Measurements from ENCODE around the gene SMYD3.

The SMYD3 gene

DNA sequence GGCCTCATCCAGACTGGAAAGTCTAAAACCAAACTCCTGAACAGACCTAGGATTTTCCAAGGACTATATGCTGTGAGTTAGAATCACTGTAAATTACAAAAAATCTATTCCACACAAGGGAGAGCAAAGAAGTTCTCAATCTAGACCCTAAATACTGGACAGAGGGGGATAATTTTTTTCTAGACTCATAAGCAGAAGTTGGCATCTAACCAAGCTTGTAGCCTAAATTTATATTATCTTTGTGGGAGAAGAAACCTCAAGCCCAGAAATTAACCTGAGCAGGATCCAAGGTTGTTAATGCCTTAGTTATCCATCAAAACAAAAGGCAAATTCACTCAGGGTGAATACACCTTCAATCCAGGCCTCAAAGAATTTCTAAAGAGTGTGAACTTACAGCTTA is 290.2 kb downstream of the SMYD3 start:
- H3K4me3 ChIP-seq (ENCODE audit: insufficient read length, low read depth) = no peak overlapping the region
- no peaks in the 10 kb centered on the region for H3K4me1 ChIP-seq (ENCODE audit: insufficient read depth, insufficient read length)
- peaks cover 18% of the 10 kb centered on the region; the same call in 1 of the 2 replicates for H3K9me3 ChIP-seq (ENCODE audit: insufficient read depth, low read length)
- H3K9ac ChIP-seq (ENCODE audit: insufficient read length, low read depth) = no peak overlapping the region
- H3K27me3 ChIP-seq (ENCODE audit: insufficient read depth, insufficient read length) = no peaks in the 10 kb centered on the region
- TF ChIP-seq SUZ12 (IDR thresholded peaks at IDR 0.05; ENCODE audit: extremely low read depth, insufficient read depth, insufficient read length) (no peak), ZNF274 (IDR thresholded peaks at IDR 0.05; ENCODE audit: low read depth, low read length) (no peak), YY1 (IDR thresholded peaks at IDR 0.05; ENCODE audit: insufficient read depth, insufficient read length) (no peak)
- no peak for DNase-seq (ENCODE audit: low read depth, low spot score)
- no peaks in the 10 kb centered on the region for H3K36me3 ChIP-seq (ENCODE audit: insufficient read depth, insufficient read length, low read length)

DNA sequence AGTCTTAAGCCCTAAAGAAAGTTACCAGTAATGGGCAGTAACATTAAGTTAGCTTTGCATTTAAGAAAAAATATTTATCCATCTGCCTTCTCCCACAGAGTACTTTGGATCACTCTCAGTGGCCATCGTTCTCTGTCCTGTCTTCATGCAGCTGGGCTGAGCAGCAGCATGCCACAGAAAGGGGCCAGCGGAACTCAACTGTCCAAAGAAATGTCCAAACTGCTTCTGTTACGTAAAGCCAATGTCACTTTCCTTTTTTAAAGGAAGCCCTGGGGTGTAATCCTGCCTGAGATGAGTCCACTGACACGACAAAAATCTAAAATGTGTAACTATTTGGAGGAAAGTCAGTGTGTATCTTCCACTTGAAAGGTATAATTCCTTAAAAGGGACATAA is 291.6 kb downstream of the SMYD3 start:
- H3K4me3 ChIP-seq (ENCODE audit: insufficient read length, low read depth) = no peak overlapping the region
- H3K27me3 ChIP-seq (ENCODE audit: insufficient read depth, insufficient read length) = no peaks in the 10 kb centered on the region
- H3K9me3 ChIP-seq (ENCODE audit: insufficient read depth, low read length) = peaks cover 4% of the 10 kb centered on the region; the same call in 1 of the 2 replicates
- H3K36me3 ChIP-seq (ENCODE audit: insufficient read depth, insufficient read length, low read length) = no peaks in the 10 kb centered on the region
- DNase-seq (ENCODE audit: low read depth, low spot score) = no peak
- TF ChIP-seq ZNF274 (IDR thresholded peaks at IDR 0.05; ENCODE audit: low read depth, low read length) (no peak), SUZ12 (IDR thresholded peaks at IDR 0.05; ENCODE audit: extremely low read depth, insufficient read depth, insufficient read length) (no peak), YY1 (IDR thresholded peaks at IDR 0.05; ENCODE audit: insufficient read depth, insufficient read length) (no peak)
- H3K9ac ChIP-seq (ENCODE audit: insufficient read length, low read depth) = no peak overlapping the region
- H3K4me1 ChIP-seq (ENCODE audit: insufficient read depth, insufficient read length) = no peaks in the 10 kb centered on the region

DNA sequence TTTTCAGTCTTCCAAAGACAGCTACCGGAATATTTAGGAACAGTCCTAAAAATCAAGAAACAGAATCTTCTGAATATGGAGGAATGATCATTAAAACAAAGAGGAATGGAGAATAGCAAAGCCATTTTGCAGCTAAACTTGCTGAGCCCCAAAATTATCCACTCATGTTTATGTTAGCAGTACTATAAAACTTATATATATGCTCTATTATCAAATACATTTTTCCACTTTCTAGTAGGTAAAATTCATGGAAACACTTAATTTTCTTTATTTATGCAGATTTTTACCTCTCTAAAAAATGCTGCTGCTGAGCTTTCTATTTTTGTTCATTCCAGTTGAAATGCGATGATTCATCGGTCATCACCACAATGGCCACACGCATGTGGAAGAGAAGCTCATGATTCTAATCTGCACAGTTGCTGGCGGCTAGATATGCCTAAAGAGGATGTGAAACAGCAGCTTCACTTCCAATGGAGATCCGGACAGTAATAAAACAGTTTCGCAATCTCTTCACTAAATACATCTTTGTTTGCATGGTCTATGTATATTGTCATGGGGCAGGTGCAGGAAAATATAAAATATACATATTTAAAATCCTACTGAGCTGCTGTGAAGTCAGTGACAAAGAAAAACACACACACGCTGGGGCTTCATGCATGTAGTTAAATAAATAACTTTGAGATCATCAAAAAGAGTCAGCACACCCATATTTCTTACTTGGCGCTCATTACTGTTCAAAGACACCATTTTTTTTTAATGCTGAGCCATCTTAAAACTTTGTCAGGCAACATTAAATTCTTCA is 292.2 kb downstream of the SMYD3 start:
- Histone ChIP-seq H3K4me1 (ENCODE audit: insufficient read depth, insufficient read length) (no peaks in the 10 kb centered on the region), H3K9ac (ENCODE audit: insufficient read length, low read depth) (no peak overlapping the region), H3K9me3 (ENCODE audit: insufficient read depth, low read length) (no peaks in the 10 kb centered on the region), H3K36me3 (ENCODE audit: insufficient read depth, insufficient read length, low read length) (no peaks in the 10 kb centered on the region), H3K27me3 (ENCODE audit: insufficient read depth, insufficient read length) (no peaks in the 10 kb centered on the region), H3K4me3 (ENCODE audit: insufficient read length, low read depth) (no peak overlapping the region)
- TF ChIP-seq SUZ12 (IDR thresholded peaks at IDR 0.05; ENCODE audit: extremely low read depth, insufficient read depth, insufficient read length) = no peak
- no peak for TF ChIP-seq YY1 (IDR thresholded peaks at IDR 0.05; ENCODE audit: insufficient read depth, insufficient read length)
- no peak for TF ChIP-seq ZNF274 (IDR thresholded peaks at IDR 0.05; ENCODE audit: low read depth, low read length)
- DNase-seq (ENCODE audit: low read depth, low spot score) = no peak

DNA sequence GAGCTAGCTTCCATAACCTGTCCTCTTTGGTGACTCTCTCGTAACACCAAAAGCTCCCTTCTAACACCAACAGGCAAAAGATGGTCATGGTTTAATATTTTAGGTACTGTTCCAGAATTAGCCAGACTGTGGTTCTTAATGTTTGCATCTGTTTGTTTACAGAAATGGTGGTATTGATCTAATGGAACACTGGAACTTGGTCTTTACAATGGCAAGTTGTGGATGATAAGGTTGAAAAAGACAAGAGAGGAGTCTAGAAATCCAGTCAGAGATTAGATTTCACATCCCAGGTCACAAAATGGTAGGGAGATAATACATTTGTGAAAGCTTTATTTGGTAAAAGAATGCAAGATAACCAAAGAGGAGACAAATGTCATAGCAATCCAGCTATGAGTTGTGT is 293.1 kb downstream of the SMYD3 start:
- no peak for TF ChIP-seq ZNF274 (IDR thresholded peaks at IDR 0.05; ENCODE audit: low read depth, low read length)
- no peak for TF ChIP-seq YY1 (IDR thresholded peaks at IDR 0.05; ENCODE audit: insufficient read depth, insufficient read length)
- TF ChIP-seq SUZ12 (IDR thresholded peaks at IDR 0.05; ENCODE audit: extremely low read depth, insufficient read depth, insufficient read length) = no peak
- no peaks in the 10 kb centered on the region for H3K9me3 ChIP-seq (ENCODE audit: insufficient read depth, low read length)
- H3K4me1 ChIP-seq (ENCODE audit: insufficient read depth, insufficient read length) = no peaks in the 10 kb centered on the region
- H3K9ac ChIP-seq (ENCODE audit: insufficient read length, low read depth) = no peak overlapping the region
- no peak for DNase-seq (ENCODE audit: low read depth, low spot score)
- no peaks in the 10 kb centered on the region for H3K27me3 ChIP-seq (ENCODE audit: insufficient read depth, insufficient read length)
- H3K4me3 ChIP-seq (ENCODE audit: insufficient read length, low read depth) = no peak overlapping the region
- no peaks in the 10 kb centered on the region for H3K36me3 ChIP-seq (ENCODE audit: insufficient read depth, insufficient read length, low read length)

DNA sequence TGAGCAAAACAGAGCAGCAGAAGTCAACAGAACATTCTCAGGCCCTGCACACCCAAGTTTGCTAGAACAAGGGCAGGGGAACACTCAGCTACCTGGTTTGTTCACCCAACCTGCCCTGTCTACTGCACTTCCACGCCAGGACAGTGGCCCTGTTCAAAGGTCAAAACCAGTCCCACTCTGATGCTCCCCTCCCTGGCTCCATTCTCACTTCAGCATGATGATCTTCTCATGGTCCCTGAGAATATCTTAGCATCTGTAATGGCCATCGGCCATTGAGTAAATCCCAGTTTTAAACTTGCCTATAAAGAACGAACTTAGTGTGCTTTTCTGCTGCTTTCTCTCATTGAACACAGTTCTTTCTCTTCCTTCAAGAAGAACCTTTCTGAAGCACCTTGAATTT is 293.6 kb downstream of the SMYD3 start:
- H3K9ac ChIP-seq (ENCODE audit: insufficient read length, low read depth) = no peak overlapping the region

DNA sequence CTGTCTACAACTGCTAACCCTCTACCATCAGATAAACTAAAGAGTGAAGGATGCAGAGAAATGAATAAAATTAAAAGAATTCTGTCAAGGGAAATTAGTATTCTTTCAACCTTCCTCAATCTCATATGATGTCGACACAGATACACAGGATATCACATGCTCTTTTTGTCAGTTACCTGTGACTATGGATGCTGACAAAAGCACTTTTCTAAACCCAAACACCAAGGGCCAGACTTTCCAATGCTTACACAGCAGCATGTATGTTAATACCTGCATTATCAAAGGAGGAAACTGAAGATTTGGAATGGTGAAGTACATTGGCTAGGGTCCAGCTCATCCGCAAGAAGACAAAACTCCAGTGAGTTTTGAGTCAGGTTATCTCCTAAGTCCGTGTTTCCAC is 294.0 kb downstream of the SMYD3 start:
- DNase-seq (ENCODE audit: low read depth, low spot score) = no peak
- H3K9me3 ChIP-seq (ENCODE audit: insufficient read depth, low read length) = no peaks in the 10 kb centered on the region
- no peaks in the 10 kb centered on the region for H3K4me1 ChIP-seq (ENCODE audit: insufficient read depth, insufficient read length)
- H3K27me3 ChIP-seq (ENCODE audit: insufficient read depth, insufficient read length) = no peaks in the 10 kb centered on the region
- H3K36me3 ChIP-seq (ENCODE audit: insufficient read depth, insufficient read length, low read length) = no peaks in the 10 kb centered on the region
- H3K9ac ChIP-seq (ENCODE audit: insufficient read length, low read depth) = no peak overlapping the region
- H3K4me3 ChIP-seq (ENCODE audit: insufficient read length, low read depth) = no peak overlapping the region
- TF ChIP-seq SUZ12 (IDR thresholded peaks at IDR 0.05; ENCODE audit: extremely low read depth, insufficient read depth, insufficient read length) (no peak), ZNF274 (IDR thresholded peaks at IDR 0.05; ENCODE audit: low read depth, low read length) (no peak), YY1 (IDR thresholded peaks at IDR 0.05; ENCODE audit: insufficient read depth, insufficient read length) (no peak)

More for the DNA sequence above, 293.6 kb downstream of the SMYD3 start:
- no peaks in the 10 kb centered on the region for H3K27me3 ChIP-seq (ENCODE audit: insufficient read depth, insufficient read length)
- no peaks in the 10 kb centered on the region for H3K4me1 ChIP-seq (ENCODE audit: insufficient read depth, insufficient read length)
- DNase-seq (ENCODE audit: low read depth, low spot score) = no peak
- no peak overlapping the region for H3K4me3 ChIP-seq (ENCODE audit: insufficient read length, low read depth)
- no peaks in the 10 kb centered on the region for H3K36me3 ChIP-seq (ENCODE audit: insufficient read depth, insufficient read length, low read length)
- TF ChIP-seq SUZ12 (IDR thresholded peaks at IDR 0.05; ENCODE audit: extremely low read depth, insufficient read depth, insufficient read length) = no peak
- TF ChIP-seq YY1 (IDR thresholded peaks at IDR 0.05; ENCODE audit: insufficient read depth, insufficient read length) = no peak
- no peak for TF ChIP-seq ZNF274 (IDR thresholded peaks at IDR 0.05; ENCODE audit: low read depth, low read length)
- H3K9me3 ChIP-seq (ENCODE audit: insufficient read depth, low read length) = no peaks in the 10 kb centered on the region

DNA sequence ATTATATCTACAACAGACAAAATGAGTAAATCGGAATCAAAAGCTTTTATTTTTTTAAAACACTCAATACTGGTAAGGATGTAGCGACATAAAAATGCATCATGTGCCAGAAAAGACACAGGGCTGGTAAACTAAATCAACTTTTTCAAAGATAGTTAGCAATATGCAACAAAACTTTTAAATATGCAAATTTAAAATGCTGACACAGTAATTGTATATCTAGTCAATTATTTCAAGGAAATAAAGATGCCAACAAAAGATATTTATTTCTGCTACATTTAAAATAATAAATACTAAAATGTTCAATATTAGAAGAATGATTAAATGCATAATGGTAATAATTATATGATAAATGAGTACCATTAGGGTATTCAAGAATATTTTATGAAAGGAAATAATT is 295.1 kb downstream of the SMYD3 start:
- Histone ChIP-seq H3K4me1 (ENCODE audit: insufficient read depth, insufficient read length) (no peaks in the 10 kb centered on the region), H3K36me3 (ENCODE audit: insufficient read depth, insufficient read length, low read length) (no peaks in the 10 kb centered on the region), H3K4me3 (ENCODE audit: insufficient read length, low read depth) (no peak overlapping the region), H3K27me3 (ENCODE audit: insufficient read depth, insufficient read length) (no peaks in the 10 kb centered on the region), H3K9me3 (ENCODE audit: insufficient read depth, low read length) (no peaks in the 10 kb centered on the region), H3K9ac (ENCODE audit: insufficient read length, low read depth) (no peak overlapping the region)
- DNase-seq (ENCODE audit: low read depth, low spot score) = no peak
- TF ChIP-seq YY1 (IDR thresholded peaks at IDR 0.05; ENCODE audit: insufficient read depth, insufficient read length) (no peak), SUZ12 (IDR thresholded peaks at IDR 0.05; ENCODE audit: extremely low read depth, insufficient read depth, insufficient read length) (no peak), ZNF274 (IDR thresholded peaks at IDR 0.05; ENCODE audit: low read depth, low read length) (no peak)
